Fibroblast of peridontal ligament (primary cell): ENCODE results near the gene NEURL1B.
"Not testable (repeated sequence)": the region's sequence is repeated elsewhere in the genome, so short reads cannot be mapped to it uniquely, and the experiment has no call there.

Experiments
- DNase-seq: peaks from one replicate; pipeline ENCODE4 v3.0.0-alpha.2; 2010; ENCODE audit errors: extremely low read depth

The NEURL1B gene

DNA sequence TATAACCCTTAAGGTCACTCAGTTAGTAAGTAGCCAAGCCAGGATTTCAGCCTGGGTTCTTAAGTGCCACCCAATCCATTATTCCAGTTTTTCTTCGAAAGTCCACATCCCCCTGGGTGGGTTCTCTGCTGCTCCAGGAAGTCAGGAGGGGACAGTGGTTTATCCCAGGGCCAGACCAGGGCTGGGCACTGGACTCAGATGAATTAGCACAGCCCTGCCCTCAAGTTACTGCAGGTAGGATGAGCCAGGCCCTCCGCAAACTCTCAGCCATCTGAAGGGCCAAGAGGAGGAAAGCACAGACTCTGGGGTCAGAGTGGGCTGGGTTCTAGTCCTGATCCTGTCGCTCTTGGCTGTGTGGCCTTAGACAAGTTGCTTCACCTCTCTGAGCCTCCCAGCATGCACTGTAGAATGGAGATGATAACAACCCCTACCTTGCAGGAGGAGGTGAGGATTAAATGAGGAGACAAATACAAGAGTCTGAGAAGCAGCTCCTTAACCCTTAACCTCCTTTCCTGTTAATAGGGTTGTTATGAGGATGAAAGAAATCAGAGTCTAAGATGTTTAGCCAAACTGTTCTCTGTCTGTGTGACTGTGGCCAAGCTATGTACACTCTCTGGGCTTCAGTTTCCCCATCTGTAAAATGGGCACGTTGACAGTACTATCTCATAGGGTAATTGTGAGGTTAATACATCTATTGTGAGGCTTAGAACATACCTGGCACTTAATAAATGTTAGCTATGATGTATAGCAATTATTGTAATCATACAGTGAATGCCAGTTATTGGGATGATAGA, 6.8 kb upstream of the NEURL1B start:
- no peak for DNase-seq

DNA sequence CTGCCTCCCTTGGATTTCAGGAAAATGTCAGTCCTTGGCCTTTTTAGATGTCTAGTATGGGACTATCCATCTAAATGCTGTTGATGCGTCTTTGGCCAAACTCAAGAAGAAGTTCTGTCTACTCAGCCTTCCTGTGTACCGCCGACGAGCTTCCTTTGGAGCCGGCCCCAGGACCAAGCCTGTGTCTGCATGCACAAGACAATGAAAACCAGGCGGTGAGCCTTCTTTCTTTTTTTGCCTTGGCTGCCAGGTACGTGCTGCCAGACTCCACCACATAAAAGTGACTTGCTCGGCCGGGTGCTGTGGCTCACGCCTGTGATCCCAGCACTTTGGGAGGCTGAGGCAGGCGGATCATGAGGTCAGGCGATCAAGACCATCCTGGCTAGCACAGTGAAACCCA, 6.0 kb upstream of the NEURL1B start:
- DNase-seq, result no peak

DNA sequence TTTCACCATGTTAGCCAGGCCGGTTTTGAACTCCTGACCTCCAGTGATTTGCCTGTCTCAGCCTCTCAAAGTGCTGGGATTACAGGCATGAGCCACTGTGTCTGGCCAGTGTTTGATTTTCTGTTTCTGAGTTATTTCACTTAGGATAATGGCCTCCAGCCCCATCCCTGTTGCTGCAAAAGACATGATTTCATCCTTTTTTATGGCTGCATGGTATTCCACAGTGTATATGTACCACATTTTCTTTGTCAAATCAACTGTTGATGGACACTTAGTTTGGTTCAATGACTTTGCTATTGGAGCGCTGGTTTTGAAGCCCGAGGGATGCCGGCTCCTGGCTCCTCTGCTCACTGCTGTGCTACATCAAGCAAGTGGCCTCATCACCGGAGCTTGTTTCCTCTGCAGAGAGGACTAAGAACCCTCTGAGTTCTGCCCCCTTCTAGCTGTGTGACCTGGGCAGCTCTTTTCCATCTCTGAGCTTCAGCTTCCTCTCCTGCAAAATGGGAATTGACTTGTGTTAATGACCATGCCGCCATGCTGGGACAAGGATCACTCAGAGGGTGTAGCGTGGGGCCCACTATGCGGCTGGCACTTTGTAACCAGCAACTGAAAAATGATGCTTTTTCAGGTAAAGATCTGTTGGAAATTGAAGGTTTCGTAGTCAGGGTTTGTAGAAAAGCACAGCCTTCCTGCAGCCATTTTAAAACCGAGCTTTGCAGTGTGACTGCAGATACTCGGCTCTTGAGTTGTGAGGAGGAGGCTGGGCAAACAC, 4.6 kb upstream of the NEURL1B start:
- no peak for DNase-seq

DNA sequence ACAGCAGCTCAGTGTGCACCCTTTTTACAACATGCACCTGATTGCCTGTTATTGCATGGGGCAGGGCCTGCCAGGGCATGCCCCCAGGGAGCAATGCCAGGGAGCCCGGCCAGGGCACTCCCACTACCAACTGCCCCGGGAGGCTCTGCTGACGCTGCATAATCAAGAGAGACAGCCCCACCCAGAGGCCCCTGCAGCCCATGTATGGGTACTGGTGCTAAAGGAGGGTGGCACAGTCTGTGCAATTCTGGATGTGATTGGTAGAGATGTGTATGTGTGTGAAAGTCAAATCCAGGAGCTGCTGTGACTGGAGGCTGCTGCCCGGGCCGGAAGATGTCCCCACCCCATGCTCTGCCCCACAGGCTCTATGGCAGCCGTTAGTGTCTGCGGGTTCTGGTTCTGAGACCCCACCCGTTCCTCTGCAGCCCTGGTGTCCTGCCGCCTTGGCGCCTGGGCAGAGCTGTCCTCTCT, 3.9 kb upstream of the NEURL1B start:
- no peak for DNase-seq

DNA sequence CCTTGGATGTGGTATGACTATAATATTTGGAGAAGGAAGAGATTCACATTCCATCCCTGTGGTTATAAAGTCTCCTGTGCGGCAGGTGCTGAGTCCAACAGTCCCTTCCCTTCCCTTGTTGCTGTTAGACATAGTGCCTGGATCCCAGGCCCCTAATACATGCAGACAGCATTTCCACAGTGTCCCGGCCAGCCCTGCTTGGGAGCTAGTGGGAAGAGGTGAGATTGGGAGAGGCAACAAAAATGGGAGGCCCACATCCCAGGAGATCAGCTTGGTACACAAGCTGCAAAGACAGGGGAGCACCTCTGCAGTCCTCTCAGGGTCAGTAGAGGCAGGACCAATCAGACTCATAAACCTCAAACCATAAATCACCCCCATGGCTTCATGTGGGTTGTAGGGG, 3.3 kb upstream of the NEURL1B start:
- no peak for DNase-seq

DNA sequence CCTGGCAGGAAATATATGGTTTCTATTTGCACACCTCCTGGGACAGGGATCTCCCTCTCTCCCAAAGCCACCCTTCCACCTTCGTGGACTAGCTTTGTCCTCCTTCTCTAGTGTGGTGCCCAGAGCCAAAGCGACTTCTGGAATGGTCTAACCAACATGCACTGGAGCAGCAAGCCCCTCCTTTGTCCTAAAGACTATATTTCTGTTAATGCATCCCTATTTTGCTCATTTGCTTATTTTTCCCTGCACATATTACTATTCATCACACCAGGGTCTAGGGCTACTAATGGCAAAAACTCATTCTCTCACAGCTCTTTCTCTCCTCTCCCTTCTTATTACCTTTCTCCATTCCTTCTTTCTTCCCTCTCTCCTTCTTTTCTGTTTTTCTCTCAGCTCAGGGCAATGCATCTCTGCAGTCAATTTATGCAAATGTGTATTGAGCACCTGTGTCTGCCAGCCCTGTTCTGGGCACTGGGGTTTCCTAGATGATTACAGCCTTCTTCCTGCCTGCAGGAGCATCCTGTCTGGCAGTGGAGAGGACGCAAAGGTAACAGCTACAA, 2.8 kb upstream of the NEURL1B start:
- DNase-seq, result no peak

DNA sequence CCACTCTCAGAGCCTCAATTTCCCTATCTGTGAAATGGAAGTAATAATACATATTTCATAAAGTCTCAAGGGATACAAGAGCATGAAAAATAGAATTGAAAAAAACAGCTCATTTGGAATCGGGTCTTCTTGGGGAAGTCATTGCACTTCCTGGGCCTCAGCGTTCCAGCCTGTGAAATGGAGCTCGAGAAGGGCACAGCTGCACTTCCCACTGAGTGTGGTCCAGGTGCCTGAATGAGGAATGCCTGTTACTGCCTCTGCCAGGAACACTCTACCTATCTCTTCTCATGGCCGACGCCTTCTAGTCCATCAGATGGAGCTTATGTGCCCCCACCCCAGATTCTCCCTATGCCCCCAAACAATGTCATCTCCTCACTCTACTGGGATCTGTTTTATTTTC, 924 bp upstream of the NEURL1B start:
- no peak for DNase-seq

DNA sequence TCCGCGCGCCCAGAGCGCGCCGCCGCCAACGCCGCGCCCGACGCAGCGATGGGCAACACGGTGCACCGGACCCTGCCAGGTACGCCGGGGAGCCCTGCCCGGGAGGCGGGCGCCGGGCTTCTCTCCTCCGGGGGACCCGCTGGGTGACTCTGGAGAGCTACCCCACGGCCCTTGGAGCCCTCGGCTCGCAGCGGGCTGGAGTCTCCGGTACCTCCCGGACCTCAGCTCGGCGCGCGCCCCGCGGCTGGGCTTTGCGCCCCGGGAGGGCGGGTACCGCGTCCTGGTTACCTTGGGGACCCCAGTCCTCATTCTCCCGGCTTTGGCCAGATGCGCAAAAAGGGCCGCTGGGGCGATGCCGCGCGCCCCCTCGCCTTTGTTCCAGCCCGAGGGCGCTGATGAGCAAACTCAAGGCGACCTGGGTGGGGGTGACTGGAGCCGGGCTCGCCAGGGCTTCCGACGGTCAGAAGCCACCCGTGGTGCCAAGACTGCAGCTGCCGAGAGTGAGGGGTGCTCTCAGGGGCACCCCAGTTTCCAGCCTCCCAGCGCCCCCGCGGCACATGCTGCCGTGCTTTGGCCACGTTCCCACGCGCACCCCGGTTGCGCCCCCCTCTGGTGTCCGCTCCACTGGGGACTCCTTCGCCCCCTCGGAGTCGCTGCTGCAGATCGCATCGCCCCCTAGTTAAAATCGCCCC, 442 bp downstream of the NEURL1B start:
- DNase-seq, result no peak

DNA sequence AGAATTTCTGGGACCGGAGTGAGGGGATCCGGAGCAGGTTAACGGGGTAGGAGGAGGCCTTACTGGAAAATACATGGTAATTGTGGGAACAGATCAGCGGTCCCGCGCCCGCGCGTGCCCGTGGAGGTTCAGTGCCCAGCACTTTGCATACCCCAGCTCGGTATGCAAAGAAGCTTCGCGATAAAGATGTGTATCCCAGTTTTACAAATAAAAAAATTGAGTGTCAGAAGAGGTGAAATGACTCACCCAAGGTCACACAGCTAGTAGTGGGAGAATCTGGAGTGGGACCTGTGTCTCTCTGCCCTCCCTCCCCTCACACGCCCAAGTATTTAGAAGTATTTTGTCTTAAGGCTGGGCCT, 967 bp downstream of the NEURL1B start:
- DNase-seq, result no peak

DNA sequence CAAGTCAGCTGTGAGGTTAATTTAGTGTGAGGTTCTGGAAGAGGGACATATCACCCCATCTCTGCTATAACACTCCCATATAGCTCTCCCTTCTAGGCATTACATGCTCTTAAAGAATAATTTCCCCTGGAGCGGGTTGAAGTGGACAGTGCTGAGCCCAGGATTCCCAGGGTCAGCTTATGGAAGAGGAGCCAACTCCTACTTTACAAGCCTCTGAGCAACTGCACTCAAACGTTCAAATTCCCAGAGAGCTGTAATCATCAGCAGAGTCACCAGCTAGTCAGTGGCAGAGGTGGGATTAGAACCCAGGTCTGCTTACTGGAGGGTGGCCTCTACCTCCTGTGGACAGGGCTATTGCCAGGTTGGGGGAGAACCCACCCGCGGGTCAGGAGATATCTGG, 1.4 kb downstream of the NEURL1B start:
- no peak for DNase-seq

DNA sequence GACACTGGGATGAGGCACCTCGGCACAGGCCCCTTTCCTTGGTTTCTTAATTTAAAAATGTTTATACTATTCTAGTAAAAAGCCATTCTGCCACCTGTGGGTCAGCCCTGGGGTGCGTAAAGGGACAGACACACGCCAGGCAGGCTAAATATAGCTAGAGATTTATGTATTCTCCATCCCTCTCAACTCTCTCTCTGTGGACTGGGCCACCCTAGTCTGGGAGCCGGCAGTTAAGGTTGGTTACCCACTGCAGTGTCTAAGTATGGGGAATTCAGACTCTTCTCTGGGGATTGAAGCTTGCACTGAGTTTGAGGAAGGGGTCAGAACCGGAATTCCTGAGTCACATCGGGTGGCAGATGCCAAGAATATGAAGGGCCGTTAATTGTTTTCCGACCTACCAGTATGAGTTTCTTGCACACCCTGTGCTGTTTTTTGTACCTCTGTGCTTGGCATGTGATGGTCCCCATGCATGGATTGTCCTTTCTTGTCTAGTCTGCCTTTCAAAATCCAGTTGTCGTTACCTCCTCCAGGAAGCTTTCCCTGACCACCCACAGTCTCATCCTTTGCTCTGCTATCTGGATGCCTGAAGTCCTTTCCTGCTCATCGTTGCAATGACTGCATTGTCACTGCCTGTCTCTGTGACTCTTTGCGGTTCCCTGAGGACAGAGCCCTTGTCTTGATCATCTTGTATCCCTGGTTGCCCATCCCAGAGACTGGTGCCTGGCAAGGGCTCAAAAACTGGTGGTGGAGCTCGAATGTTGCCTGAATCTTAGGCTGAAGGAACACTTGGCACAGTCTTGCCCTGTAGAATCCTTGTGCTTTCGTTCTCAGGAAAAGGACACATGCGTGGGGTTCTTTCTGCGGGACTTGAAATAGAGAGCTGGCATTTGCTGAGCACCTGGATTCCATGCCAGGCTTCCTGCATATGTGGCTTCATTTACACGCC, 2.1 kb downstream of the NEURL1B start:
- no peak for DNase-seq

DNA sequence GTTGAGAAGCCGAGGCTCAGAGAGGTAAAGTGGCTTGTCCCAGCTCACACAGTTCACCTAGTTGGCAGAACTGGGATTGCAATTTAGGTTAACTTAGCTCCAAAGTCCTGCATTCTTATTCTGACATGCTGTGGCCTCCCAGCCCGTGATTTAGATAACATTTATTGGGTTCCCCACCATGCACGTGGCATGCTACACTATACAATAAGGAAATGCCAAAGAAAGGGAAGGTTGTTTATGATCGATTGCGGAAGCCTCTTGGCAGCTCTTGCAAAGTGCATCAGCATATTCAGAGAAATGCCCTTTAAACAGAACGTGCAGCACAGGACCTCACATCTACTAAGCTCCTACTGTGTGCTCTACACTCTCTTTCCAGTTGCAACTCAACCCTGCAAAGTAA, 3.2 kb downstream of the NEURL1B start:
- DNase-seq, result no peak

DNA sequence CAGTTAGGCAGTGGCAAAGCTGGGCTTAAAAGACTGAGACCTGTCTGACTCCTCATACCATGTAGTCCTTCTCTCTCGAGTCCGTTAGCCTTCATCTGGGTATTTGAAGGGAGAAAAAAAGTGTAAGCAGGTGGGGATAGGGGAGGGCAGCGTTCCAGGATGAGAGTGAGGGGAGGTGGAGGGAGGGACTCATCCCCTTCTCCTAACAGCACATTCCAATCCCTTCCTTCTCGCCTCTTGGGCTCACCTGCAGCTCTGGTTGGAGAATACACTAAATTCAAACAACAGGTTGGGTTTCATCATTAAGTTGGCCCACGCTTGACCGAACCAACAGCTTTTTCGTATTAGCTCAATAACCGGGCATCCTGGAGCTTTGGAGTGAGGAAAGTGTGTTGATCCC, 3.6 kb downstream of the NEURL1B start:
- no peak for DNase-seq

DNA sequence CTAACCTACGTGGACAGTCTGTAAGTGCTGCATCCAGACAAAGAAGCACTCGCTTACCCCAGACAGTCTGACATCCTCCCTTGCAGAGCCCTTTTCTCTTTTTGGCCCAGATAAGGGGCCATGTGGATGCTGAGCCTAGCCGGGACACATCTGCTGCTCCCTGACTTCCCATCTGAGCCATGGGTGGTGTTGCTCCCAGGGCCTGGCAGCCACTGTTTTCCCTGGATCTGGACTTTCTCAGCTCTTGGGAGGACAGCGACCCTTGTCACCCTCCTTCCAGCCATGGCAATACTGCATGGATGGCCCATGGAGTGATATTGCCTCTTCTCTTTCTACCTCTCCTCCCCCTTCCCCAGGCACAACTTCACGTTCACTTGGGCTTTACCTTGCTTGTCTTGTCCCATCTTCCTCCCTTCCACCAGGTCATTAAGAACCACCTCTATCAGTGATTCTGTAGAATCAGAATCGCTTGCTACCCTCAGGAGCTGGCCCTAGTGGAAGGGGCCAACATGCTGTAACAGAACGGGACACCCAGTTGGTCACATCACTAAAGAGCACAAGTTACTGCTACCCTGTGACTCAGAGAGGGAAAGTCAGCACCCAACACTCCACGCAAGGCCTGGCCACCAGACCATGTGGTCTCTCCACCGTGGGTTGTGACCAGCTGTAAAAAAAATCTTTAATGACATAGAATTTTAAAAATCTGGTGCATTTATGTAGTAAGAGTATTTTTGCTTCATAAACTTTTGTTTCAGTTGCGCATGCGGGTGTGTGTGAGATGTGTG, 4.4 kb downstream of the NEURL1B start:
- no peak for DNase-seq

DNA sequence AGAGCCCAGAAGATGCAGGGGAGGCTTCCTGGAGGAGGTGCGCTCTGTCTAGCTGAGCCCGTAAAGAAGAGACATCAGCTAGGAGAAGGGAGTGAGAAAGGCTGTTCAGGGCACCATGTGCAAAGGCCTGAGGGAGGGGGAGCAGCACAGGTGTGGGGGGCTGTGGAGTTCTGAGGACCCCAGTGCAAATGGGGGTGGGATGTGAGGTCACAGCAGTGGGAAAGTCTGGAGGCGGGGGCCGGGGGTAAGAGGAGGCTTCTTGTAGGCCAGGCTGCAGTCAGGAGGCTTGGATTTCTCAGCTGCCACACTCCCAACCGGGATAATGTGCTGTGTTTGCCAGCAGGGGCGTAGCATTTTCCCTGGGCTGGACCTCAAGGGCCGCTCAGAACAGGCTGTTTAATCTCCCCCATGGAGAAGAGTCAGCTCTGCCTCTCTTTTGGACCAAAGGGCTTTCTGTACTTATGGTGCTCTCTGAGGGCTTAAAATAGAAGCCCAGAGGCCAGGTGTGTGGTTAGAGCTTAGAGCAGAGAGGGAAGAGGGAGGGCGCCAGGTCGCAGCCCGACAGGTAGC, 5.7 kb downstream of the NEURL1B start:
- DNase-seq, result no peak

DNA sequence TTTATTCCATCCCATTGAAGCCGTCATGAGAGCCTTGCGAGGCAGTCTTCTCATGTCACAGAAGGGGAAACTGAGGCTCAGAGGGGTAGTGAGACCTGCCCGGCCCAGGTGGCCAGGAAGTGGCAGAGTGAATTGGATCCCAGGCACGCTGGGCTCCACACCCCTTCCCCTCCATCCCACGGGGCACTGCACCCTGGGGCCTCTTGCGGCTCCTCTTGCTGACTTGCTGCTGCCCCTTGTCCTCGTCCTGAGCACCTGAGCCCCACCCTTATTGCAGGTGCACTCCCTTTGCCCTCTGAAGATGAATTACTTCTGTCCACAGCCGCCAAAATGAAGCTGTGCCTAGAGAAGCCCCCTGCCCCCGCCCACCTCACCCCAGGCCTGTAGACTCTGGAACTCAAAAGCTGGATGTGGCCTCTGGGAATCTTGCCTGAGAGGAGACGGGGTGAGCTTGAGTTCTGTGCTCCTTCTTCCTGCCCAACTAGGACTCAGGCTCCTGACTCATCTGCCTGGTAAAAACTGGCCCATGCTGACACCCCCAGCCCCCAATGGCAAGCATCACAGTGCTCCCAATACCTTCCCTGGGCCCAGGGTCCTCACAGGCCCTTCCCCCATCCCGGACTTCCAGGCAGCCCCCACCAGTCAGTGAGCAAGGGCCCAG, 6.4 kb downstream of the NEURL1B start:
- DNase-seq, result no peak

DNA sequence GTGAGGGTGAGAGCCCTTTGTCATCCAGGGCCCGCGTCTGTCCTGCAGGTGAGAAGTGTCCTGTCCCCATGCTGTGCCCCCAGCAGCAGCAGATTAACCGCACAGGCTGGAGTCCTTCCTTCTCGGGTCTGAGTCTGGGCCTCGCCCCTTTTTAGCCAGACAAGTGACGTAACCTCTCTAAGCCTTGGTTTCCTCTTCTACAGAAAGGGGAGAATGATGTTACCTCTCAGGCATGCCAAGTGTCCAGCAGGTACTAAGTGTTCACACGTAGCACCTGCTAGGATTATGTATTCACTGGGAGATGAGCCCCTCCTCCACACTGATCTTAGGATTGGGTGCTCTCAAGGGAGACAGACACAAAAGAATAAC, 6.9 kb downstream of the NEURL1B start:
- DNase-seq, result no peak

DNA sequence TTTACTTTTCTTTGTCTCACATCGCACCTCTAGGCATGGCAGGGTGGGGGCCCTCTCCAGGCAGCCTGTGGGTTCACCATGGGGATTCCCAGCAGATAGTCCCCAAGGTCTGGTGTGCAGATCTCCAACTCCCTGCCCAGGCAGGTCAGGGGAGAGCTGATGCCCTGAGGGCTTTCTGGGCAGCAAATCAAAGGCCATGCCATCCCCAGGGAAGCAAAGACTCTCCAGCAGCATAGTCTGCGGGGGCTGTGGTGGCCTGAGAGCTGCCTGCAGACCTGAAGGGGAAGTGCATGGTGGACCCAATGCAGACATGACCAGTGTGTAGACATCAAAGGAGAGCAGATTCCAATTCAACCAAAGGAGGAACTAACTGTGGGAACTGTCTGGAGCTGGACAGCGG, 7.7 kb downstream of the NEURL1B start:
- no peak for DNase-seq

DNA sequence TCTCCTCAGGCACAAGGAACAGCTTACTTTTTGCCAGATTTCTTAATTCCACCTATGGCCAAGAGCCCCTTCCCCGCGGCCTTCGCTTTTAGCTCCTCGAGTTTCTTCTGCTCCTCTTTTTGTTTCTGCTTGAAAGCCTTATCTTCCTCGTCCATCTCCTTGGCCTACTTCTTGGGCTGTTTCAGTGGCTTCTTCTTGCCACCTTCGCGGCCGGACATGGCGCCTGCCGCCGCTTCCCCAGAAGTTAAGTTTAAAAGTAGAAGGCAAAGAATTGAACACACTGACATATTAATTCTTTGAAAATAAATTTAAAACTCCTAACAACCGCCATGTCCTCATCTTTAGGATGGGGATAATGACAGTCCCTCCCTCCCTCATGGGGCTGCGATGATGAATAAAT, 15.4 kb downstream of the NEURL1B start:
- DNase-seq, result not testable (repeated sequence)
